Measurements from ENCODE around the gene MYO1H.

Gene MYO1H

DNA sequence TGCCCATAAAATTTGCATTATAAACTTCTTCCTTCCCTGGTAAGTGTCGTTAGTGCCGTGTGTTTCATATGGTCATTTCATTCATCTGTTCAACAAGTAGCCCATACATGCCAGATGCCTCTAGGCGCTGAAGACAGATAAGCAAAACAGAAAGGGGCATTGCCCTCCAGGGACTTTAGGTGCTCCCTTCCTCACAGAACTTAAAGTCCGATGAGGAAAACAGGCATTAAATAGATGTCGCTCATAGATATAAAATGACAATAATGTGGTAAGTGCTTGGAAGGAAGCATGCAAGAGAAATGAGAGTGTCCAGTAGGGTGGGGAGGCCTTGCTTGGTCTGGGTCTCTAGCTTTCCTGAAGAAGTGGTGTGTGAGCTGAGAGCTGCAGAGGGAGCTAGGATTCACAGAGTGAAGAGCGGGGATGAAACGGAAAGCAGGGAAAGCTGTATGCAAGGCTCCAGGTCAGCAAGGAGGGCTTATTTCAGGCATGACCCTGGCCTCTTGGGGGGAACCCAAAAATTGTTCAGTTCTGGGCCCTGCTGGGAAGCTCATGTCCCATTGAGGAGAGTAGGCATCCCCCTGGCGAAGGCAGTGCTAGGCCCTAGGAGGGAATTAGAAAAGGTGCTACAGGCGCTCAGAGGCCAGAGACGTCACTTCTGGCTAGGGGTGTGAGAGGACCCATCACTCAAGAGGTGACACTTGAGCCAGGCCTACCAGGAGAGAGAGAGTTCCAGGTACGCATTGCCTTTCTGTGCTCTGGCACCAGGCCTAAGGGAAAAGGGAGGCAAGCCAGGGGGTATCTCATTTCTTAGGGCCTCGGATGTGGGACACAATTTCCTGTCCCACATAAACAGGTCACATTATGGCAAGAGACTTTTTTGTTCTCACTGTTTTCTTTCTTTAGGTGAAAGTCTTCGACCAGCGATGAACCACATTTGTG is 141.6 kb downstream of the MYO1H start:
- no peaks in the 10 kb centered on the region for H3K9me3 ChIP-seq (ENCODE audit: control insufficient read depth, low read depth, low read length)
- no peak overlapping the region for H3K9ac ChIP-seq (ENCODE audit: low read length)
- no peaks in the 10 kb centered on the region for H3K27me3 ChIP-seq (ENCODE audit: control insufficient read depth, insufficient read depth, low read length)
- peaks cover 58% of the 10 kb centered on the region for H3K36me3 ChIP-seq (ENCODE audit: control insufficient read depth, low read depth, low read length)
- H3K27ac ChIP-seq (ENCODE audit: low read length): no peak overlapping the region
- H3K4me1 ChIP-seq (ENCODE audit: control insufficient read depth, low read depth, low read length): no peaks in the 10 kb centered on the region
- no peak overlapping the region for H3K4me3 ChIP-seq (ENCODE audit: low read length)

- peaks cover 55% of the 10 kb centered on the region for H3K36me3 ChIP-seq (ENCODE audit: control insufficient read depth, low read depth, low read length)
These were observed 142.4 kb downstream of the MYO1H start for GRCh38 chr12:109489955-109490565.

DNA sequence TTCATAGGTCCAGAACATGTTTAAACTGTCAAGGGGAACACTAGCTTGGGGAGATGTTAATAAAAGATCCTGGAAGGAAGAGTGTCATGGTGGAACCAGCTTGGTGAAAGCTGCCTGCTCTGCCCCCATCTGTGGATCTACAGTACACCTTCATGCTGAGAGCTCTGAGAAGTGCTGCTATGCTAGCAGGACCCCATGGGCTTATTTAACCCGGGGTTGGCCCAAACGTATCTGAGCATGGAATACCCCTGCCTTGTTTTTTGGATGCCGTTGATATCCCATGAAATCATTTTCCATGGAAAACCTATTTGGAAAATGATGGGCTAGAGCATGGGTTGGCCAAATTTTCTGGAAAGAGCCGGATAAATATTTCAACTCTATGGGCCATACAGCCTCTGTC is 144.0 kb downstream of the MYO1H start:
- Histone ChIP-seq H3K9ac (ENCODE audit: low read length) (no peak overlapping the region), H3K9me3 (ENCODE audit: control insufficient read depth, low read depth, low read length) (no peaks in the 10 kb centered on the region), H3K4me3 (ENCODE audit: low read length) (no peak overlapping the region), H3K36me3 (ENCODE audit: control insufficient read depth, low read depth, low read length) (peaks cover 39% of the 10 kb centered on the region), H3K4me1 (ENCODE audit: control insufficient read depth, low read depth, low read length) (no peaks in the 10 kb centered on the region), H3K27me3 (ENCODE audit: control insufficient read depth, insufficient read depth, low read length) (no peaks in the 10 kb centered on the region), H3K27ac (ENCODE audit: low read length) (no peak overlapping the region)

More at GRCh38 chr12:109489955-109490565, 142.4 kb downstream of the MYO1H start:
- H3K4me3 ChIP-seq (ENCODE audit: low read length): no peak overlapping the region
- H3K9ac ChIP-seq (ENCODE audit: low read length): no peak overlapping the region
- H3K9me3 ChIP-seq (ENCODE audit: control insufficient read depth, low read depth, low read length): no peaks in the 10 kb centered on the region
- H3K27ac ChIP-seq (ENCODE audit: low read length): no peak overlapping the region
- H3K27me3 ChIP-seq (ENCODE audit: control insufficient read depth, insufficient read depth, low read length): no peaks in the 10 kb centered on the region
- H3K4me1 ChIP-seq (ENCODE audit: control insufficient read depth, low read depth, low read length): no peaks in the 10 kb centered on the region

DNA sequence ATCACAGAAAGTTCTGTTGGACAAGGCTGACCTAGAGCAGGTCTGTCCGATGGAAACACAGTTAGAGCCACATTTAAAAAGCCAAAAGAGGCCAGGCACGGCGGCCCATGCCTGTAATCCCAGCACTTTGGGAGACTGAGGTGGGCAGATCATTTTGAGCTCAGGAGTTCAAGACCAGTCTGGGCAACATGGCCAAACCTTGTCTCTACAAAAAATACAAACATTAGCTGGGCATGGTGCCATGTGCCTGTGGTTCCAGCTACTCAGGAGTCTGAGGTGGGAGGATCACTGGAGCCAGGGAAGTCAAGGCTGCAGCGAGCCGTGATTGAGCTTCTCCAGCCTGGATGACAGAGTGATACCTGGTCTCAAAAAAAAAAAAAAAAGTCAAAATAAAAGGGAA is 144.7 kb downstream of the MYO1H start:
- Histone ChIP-seq H3K9me3 (ENCODE audit: control insufficient read depth, low read depth, low read length) (no peaks in the 10 kb centered on the region), H3K36me3 (ENCODE audit: control insufficient read depth, low read depth, low read length) (peaks cover 32% of the 10 kb centered on the region), H3K9ac (ENCODE audit: low read length) (no peak overlapping the region), H3K4me3 (ENCODE audit: low read length) (no peak overlapping the region), H3K4me1 (ENCODE audit: control insufficient read depth, low read depth, low read length) (no peaks in the 10 kb centered on the region), H3K27me3 (ENCODE audit: control insufficient read depth, insufficient read depth, low read length) (no peaks in the 10 kb centered on the region), H3K27ac (ENCODE audit: low read length) (no peak overlapping the region)

DNA sequence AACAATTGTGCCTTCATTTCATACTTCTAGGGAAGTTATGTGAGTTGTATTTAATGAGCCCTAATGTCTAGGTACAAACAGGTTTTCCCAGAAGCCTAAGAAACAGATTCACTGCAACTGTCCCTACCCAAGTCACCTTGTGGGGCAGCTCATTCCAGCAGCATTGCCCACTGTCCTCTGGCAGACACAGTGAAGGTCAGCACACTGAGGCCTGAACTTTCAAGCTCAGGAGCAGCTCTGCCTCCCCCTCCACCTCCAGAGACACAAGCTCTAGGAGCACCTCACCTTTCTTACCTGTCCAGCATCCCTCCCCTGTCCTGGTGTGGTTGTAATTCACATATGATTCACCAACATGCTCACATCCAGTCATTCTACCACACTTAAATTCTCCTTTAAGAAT is 145.4 kb downstream of the MYO1H start:
- H3K9me3 ChIP-seq (ENCODE audit: control insufficient read depth, low read depth, low read length): no peaks in the 10 kb centered on the region
- H3K27ac ChIP-seq (ENCODE audit: low read length): no peak overlapping the region
- H3K36me3 ChIP-seq (ENCODE audit: control insufficient read depth, low read depth, low read length): peaks cover 31% of the 10 kb centered on the region

GRCh38 chr12:109493938-109494337 is 146.2 kb downstream of the MYO1H start:
- no peaks in the 10 kb centered on the region for H3K9me3 ChIP-seq (ENCODE audit: control insufficient read depth, low read depth, low read length)
- H3K4me1 ChIP-seq (ENCODE audit: control insufficient read depth, low read depth, low read length): no peaks in the 10 kb centered on the region
- no peak overlapping the region for H3K4me3 ChIP-seq (ENCODE audit: low read length)
- no peaks in the 10 kb centered on the region for H3K27me3 ChIP-seq (ENCODE audit: control insufficient read depth, insufficient read depth, low read length)
- H3K27ac ChIP-seq (ENCODE audit: low read length): no peak overlapping the region
- no peak overlapping the region for H3K9ac ChIP-seq (ENCODE audit: low read length)
- H3K36me3 ChIP-seq (ENCODE audit: control insufficient read depth, low read depth, low read length): peaks cover 29% of the 10 kb centered on the region

More for the DNA sequence above, 145.4 kb downstream of the MYO1H start:
- H3K4me1 ChIP-seq (ENCODE audit: control insufficient read depth, low read depth, low read length): no peaks in the 10 kb centered on the region
- no peak overlapping the region for H3K4me3 ChIP-seq (ENCODE audit: low read length)
- no peaks in the 10 kb centered on the region for H3K27me3 ChIP-seq (ENCODE audit: control insufficient read depth, insufficient read depth, low read length)
- H3K9ac ChIP-seq (ENCODE audit: low read length): no peak overlapping the region

- H3K36me3 ChIP-seq (ENCODE audit: control insufficient read depth, low read depth, low read length): peaks cover 26% of the 10 kb centered on the region
These were observed 146.7 kb downstream of the MYO1H start for GRCh38 chr12:109494348-109494881.

DNA sequence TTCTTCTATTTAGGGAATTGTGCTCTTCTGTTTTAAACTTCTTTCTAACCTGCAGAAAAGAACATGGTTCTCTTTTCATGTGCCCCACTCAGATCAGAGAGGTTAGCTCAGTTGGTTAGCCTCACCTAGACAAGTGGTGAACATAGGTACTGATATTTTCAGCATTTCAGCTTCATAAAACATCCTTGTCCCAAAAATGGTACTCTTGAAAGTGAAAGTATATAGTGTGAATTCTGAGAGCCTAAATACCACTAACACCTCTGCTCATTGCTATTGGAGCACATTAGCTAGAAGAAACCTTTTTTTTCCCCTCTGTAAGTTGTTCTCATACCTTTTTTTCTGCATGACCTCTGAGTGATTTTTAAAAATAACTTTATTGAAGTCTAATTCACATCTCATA is 147.3 kb downstream of the MYO1H start:
- H3K4me1 ChIP-seq (ENCODE audit: control insufficient read depth, low read depth, low read length): no peaks in the 10 kb centered on the region
- no peak overlapping the region for H3K9ac ChIP-seq (ENCODE audit: low read length)
- no peaks in the 10 kb centered on the region for H3K9me3 ChIP-seq (ENCODE audit: control insufficient read depth, low read depth, low read length)
- H3K4me3 ChIP-seq (ENCODE audit: low read length): no peak overlapping the region
- no peak overlapping the region for H3K27ac ChIP-seq (ENCODE audit: low read length)
- peaks cover 22% of the 10 kb centered on the region for H3K36me3 ChIP-seq (ENCODE audit: control insufficient read depth, low read depth, low read length)
- H3K27me3 ChIP-seq (ENCODE audit: control insufficient read depth, insufficient read depth, low read length): no peaks in the 10 kb centered on the region

More at GRCh38 chr12:109494348-109494881, 146.7 kb downstream of the MYO1H start:
- H3K27ac ChIP-seq (ENCODE audit: low read length): no peak overlapping the region
- no peaks in the 10 kb centered on the region for H3K9me3 ChIP-seq (ENCODE audit: control insufficient read depth, low read depth, low read length)
- no peaks in the 10 kb centered on the region for H3K4me1 ChIP-seq (ENCODE audit: control insufficient read depth, low read depth, low read length)
- no peak overlapping the region for H3K9ac ChIP-seq (ENCODE audit: low read length)
- H3K4me3 ChIP-seq (ENCODE audit: low read length): no peak overlapping the region
- no peaks in the 10 kb centered on the region for H3K27me3 ChIP-seq (ENCODE audit: control insufficient read depth, insufficient read depth, low read length)

DNA sequence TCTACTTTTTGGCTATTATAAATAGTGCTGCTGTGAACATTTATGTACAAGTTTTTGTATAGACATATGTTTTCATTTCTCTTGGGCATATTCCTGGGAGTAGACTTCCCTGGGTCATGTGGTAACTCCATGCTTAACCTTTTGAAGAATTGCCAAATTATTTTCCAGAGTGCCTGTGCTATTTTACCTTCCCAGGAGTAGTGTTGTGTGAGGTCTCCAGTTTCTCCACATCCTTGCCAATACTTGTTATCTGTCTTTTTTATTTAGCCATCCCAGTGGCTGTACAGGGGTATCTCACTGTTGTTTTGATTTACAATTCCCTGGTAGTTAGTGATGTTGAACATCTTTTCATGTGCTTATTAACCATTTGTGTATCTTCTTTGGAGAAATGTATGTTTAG is 148.6 kb downstream of the MYO1H start:
- no peaks in the 10 kb centered on the region for H3K9me3 ChIP-seq (ENCODE audit: control insufficient read depth, low read depth, low read length)
- no peak overlapping the region for H3K27ac ChIP-seq (ENCODE audit: low read length)
- H3K4me3 ChIP-seq (ENCODE audit: low read length): no peak overlapping the region
- no peaks in the 10 kb centered on the region for H3K27me3 ChIP-seq (ENCODE audit: control insufficient read depth, insufficient read depth, low read length)
- H3K9ac ChIP-seq (ENCODE audit: low read length): no peak overlapping the region
- peaks cover 14% of the 10 kb centered on the region for H3K36me3 ChIP-seq (ENCODE audit: control insufficient read depth, low read depth, low read length)
- no peaks in the 10 kb centered on the region for H3K4me1 ChIP-seq (ENCODE audit: control insufficient read depth, low read depth, low read length)

- Histone ChIP-seq H3K27ac (ENCODE audit: low read length) (no peak overlapping the region), H3K27me3 (ENCODE audit: control insufficient read depth, insufficient read depth, low read length) (no peaks in the 10 kb centered on the region), H3K4me3 (ENCODE audit: low read length) (no peak overlapping the region), H3K4me1 (ENCODE audit: control insufficient read depth, low read depth, low read length) (no peaks in the 10 kb centered on the region), H3K9ac (ENCODE audit: low read length) (no peak overlapping the region), H3K9me3 (ENCODE audit: control insufficient read depth, low read depth, low read length) (no peaks in the 10 kb centered on the region), H3K36me3 (ENCODE audit: control insufficient read depth, low read depth, low read length) (peaks cover 21% of the 10 kb centered on the region)
These were observed 150.0 kb downstream of the MYO1H start for GRCh38 chr12:109497675-109498074.

All from iPS-18a (cell line).